Measurements from ENCODE around the gene TBX6. TPM values are rescaled to one million over a fixed set of nuclear protein-coding genes. Genes with fewer than 3 reads are reported as not detected.

The TBX6 gene
- total RNA-seq, 1 donor, result 0.09 TPM

GRCh38 chr16:30084816-30085159 lies 6.9 kb downstream of the TBX6 start:
- peak; percentile 67 for DNase-seq (ENCODE audit: low read depth)
- TF ChIP-seq CTCF (IDR thresholded peaks at IDR 0.05; ENCODE audit: insufficient read depth, low read length), result no peak
- no peak overlapping the region for H3K4me3 ChIP-seq (ENCODE audit: low read depth, low read length)

- no peak overlapping the region for H3K4me3 ChIP-seq (ENCODE audit: low read depth, low read length)
- DNase-seq (ENCODE audit: low read depth), result no peak
- no peak for TF ChIP-seq CTCF (IDR thresholded peaks at IDR 0.05; ENCODE audit: insufficient read depth, low read length)
These were observed 7.5 kb downstream of the TBX6 start for GRCh38 chr16:30084096-30084815.

GRCh38 chr16:30083216-30084055 lies 8.3 kb downstream of the TBX6 start:
- H3K4me3 ChIP-seq (ENCODE audit: low read depth, low read length), result no peak overlapping the region
- no peak for DNase-seq (ENCODE audit: low read depth)
- TF ChIP-seq CTCF (IDR thresholded peaks at IDR 0.05; ENCODE audit: insufficient read depth, low read length), result no peak

- H3K4me3 ChIP-seq (ENCODE audit: low read depth, low read length), result no peak overlapping the region
- TF ChIP-seq CTCF (IDR thresholded peaks at IDR 0.05; ENCODE audit: insufficient read depth, low read length), result no peak
- DNase-seq (ENCODE audit: low read depth), result no peak
These were observed 9.1 kb downstream of the TBX6 start for GRCh38 chr16:30082545-30083090.

GRCh38 chr16:30079480-30079879 lies 12.2 kb downstream of the TBX6 start:
- DNase-seq (ENCODE audit: low read depth), result no peak

GRCh38 chr16:30078744-30079143 lies 13.0 kb downstream of the TBX6 start:
- DNase-seq (ENCODE audit: low read depth), result no peak
- H3K4me3 ChIP-seq (ENCODE audit: low read depth, low read length), result no peak overlapping the region
- no peak for TF ChIP-seq CTCF (IDR thresholded peaks at IDR 0.05; ENCODE audit: insufficient read depth, low read length)

More at GRCh38 chr16:30079480-30079879, 12.2 kb downstream of the TBX6 start:
- no peak for TF ChIP-seq CTCF (IDR thresholded peaks at IDR 0.05; ENCODE audit: insufficient read depth, low read length)
- H3K4me3 ChIP-seq (ENCODE audit: low read depth, low read length), result no peak overlapping the region

Data from fibroblast of the aortic adventitia (primary cell).